NCI-H146 (cell line): Measurements from ENCODE around the gene TSPO2.

Experiments
- DNase-seq: peaks from one replicate; lab custom pipeline; 2025; lab: John Stamatoyannopoulos, UW

Gene TSPO2

DNA sequence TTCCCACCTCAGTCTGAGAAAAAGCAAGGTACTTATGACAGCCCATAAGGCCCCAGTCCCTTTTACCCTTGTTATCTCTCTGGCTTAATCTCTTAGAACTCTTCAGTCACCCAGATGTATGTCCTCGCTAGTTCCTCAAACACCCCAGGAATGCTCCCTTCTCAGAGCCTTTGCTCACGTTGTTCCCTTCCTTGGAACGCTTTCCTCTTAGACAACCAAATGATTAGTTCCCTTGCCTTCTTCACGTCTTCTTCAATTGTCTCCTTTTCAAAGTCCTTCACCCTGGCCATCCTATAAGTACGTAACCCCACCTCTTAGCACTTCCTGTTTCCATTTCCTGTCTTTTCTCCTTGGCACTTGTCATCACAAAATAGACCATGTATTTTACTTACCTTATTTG is 9.6 kb downstream of the TSPO2 start:
- DNase-seq: no peak

DNA sequence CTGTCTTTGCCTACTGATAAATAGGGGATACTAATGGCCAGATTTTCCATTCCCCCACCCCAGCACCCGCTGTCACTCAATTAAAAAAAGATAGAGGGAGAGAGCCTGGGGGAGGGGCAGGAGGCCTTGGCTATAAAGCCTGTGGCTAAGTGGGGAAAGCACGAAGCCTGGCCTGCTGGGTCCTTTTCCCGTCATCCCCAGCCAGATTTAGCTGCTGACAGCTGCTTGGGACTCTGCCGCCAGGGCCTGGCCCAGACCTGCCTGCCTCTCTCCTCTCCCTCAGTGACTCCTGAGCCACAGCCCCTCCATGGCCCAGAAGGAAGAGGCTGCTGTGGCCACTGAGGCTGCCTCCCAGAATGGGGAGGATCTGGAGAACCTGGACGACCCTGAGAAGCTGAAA is 10.8 kb downstream of the TSPO2 start, which contains the start of gene APOBEC2:
Gene APOBEC2 (plus strand): TSS at position 162 of the 400 bp plus-strand sequence. CDS start 146 bp downstream, at position 308.
- DNase-seq: peak; percentile 26

DNA sequence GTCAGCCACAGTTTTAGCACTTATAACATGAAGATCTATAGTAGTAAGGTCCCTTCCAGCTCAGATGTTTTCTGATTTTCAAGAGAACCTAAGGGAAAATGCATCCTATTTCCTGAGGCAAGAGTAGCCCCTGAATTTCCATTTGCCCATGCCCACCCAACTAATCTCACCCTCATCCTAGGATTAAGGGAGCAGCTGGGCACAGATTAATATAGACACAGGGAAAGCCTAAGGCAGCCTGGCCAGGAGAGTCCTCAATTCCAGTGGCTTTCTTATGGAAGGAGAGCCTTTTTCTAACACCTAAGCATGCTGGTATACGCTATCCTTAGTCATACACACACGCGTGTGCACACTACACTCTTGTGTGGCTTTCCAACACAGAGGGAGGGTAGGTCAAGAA is 12.2 kb downstream of the TSPO2 start:
- DNase-seq: no peak

DNA sequence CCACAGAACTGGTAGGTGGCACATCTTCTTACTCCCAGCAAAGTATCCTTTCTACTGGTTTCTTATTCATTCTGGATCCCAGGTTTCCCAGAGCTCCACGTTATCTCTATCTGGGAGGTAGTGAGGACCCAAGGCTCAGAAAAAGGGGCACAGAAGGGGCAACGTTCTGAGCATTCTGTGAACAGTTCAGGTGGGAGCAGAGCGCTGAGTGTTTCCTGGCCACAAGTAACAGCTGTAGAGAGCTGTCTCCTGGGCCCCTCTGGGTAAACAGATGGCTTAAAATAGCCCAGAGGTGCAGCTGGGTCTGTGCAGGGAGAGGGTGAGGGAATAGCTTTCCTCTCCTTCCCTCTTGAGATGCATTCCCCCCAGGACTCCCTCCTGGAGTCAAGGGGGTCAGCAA is 12.9 kb downstream of the TSPO2 start:
- peak; percentile 55 for DNase-seq

DNA sequence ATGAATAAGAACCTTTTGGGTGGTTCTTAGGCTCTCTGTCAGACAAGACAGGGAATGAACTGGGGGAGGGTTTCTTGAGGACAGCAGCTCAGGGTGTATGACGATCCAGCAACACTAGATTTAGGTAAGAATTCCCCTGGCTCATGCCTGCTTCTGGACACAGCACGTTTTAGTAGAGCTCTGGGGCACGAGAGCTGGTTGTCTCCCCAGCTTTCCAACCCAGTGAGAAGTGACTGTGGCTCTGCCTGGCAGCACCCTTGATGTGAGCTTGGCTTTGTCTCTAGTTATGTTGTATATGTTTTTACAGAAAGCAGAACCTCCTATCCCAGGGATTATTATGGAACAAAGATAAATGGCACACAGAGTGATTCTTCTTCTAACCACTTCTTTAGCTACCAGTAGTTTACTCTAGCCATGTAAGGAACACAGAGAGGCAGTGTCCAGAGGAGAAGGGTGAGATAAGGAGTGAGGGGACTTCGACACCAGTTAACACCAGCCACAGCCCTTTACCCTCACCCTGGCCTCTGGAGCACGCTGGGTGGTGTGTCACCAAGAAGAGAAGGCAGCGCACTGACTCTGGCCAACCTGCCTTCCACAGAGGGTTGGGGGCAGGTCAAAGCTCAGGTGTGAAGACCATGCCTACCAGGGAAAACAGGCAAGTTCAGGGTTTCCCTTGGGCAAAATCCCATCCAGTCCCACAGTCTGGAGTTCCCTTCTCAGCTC is 14.7 kb downstream of the TSPO2 start:
- no peak for DNase-seq

DNA sequence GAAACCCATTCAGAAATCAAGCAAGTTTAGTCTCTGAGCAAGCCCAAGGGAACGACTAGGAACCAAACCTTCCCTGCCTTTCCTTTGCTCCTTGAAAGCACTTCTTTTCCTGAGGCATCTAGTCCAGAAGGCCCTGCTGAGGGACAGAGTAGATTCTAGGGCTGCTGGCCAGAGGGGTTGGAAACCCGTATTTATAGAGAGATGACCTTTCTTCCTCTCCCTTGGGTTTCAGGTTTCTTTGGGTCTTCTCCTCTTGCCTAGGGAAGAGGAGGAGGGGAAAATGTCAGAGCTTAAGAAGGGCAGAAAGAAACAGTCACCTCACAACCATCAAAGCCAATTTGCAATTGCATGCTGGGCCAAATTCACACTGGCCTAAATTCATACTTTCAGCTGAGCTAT is 16.5 kb downstream of the TSPO2 start:
- DNase-seq: no peak

DNA sequence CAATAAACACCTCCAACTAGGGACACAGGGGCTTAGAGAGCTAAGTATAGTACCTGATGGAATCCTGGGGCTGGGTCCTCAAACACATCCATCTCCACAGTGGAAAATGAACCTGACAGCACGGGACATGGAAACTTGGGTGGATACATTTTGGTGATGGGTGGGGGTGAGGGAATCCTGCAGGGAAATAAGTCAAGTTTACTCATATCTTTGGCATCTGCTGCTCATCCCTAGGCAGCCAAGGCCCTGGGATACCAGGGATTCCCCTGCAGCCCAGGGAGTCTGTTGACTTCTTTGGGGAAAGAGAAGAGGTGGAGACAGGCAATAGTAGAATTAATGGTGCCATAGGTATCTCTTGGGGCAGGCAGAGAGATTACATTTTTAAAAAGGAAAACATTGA is 17.3 kb downstream of the TSPO2 start:
- no peak for DNase-seq

DNA sequence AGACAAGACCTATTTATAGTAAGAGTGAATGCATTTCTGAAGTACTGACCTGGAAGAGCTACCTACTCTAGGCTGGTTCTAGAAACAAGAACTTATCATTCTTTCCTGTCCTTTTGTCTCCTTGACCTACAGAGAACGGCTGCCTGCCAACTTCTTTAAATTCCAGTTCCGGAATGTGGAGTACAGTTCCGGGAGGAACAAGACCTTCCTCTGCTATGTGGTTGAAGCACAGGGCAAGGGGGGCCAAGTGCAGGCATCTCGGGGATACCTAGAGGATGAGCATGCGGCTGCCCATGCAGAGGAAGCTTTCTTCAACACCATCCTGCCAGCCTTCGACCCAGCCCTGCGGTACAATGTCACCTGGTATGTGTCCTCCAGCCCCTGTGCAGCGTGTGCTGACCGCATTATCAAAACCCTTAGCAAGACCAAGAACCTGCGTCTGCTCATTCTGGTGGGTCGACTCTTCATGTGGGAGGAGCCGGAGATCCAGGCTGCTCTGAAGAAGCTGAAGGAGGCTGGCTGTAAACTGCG is 19.0 kb downstream of the TSPO2 start:
- no peak for DNase-seq

DNA sequence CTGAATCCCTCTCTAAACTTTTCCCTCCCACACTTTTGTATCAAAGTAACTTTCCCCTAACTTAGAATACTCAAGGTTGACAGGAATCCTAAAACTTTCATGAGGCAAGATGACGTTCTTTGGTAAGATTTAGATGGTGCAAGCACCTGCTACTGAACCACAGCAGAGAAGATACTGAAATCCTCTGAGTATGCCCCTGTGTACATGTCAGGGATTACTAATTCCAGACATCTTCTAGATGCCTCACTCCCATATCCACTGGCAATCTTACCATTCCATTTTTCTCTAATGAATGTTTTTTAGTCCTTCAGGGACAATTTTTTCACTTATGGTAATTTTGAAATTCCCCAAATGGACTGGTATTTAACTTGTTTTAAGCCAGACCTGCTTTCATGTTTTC is 19.8 kb downstream of the TSPO2 start:
- no peak for DNase-seq

DNA sequence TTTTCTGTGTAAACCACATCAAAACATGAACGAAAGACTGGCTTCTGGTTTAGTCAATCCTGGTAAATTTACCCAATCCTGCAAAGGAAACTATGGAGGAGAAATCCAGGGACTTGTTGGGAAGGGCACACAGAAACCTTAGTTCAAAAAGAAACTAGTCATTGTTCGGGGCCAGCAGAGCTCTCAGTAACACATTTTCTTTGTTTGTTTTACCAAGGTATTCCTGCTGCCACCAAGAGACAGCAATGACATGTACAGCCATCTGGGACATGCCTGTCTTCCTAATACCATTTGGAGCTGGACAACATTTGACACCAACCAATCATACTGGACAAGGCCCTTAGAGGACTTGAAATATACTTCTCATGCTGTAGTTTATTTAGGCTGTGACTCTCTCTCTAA is 21.6 kb downstream of the TSPO2 start:
- no peak for DNase-seq

DNA sequence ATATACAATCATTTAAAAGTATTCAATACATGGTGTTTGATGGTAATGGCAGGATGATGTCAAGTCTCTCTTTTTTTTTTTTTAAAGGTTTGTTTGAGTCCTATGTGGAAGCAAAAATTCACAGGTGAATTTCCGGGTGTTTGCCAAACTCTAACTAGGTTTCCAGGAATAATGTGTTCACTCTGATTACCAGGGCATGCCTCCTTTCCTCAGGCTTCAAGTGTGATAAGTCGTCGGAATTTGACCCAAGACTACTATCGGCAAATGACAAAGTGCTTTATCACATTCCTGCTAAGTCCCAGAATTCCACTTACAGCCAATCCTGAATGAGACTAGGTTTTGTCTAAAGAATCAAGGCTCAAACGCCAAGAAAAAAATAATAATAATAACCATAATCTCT is 22.6 kb downstream of the TSPO2 start:
- DNase-seq: no peak

DNA sequence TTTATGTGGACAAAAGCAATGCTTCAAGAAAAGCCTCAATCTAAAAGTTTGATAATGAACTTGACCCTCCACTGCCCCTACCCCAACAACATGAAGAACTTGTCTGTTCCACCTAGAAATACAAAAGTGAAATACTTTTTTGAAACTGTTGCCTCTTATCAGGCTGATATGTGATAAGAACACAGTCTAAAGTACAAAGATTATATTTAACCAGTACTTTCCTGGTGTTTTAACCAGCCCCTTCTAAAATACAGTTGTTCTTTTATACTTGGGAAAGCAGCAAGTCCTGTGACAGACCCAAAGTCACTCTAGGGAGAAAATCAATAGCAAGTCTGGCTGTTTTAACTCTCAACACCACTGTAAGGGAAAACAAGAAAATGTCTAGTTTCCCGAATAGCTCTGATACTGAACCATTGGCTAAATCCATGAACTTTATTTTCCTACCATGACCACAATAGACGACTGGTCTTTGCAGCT is 23.3 kb downstream of the TSPO2 start:
- DNase-seq: no peak

DNA sequence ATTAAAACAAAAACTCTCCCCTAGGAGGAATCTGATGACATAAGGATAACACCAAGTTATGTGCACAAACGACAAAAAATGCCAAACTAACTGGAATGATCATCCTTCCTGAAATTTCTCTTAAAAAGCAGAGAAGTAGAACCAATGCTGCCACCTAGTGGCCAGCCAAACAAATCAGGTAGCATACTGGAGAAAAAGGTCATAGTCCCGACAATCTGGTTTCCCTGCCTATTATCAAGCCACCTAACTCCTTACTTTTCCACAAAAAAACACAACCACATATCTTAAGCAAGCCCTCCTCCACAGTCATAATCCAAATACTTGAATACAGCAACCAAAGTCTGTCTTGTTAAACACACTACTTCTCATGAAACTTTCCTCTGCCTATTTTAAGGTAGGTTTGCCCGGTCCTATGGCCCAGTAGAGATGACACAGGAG is 24.6 kb downstream of the TSPO2 start:
- peak; percentile 84 for DNase-seq

DNA sequence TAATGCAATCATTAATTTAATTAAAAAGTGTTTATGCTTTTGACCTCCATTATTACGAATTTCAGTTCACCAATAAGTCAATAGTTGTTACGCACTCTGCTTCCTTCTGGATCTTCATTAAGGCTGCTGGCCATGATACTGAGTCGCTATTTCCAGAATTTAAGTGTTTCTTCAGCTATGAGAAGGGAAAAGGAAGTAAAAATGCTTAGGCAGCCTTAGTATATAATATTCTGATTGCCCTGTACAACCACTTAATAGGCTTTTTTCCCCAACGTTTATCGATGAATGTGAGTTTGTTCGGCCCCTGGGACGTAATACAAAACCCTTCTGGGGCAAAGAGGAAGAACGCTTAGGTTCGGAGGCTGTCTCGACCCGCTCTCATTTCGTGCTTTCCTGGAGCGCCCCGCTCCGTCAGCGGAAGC is 29.2 kb downstream of the TSPO2 start:
- DNase-seq: no peak

DNA sequence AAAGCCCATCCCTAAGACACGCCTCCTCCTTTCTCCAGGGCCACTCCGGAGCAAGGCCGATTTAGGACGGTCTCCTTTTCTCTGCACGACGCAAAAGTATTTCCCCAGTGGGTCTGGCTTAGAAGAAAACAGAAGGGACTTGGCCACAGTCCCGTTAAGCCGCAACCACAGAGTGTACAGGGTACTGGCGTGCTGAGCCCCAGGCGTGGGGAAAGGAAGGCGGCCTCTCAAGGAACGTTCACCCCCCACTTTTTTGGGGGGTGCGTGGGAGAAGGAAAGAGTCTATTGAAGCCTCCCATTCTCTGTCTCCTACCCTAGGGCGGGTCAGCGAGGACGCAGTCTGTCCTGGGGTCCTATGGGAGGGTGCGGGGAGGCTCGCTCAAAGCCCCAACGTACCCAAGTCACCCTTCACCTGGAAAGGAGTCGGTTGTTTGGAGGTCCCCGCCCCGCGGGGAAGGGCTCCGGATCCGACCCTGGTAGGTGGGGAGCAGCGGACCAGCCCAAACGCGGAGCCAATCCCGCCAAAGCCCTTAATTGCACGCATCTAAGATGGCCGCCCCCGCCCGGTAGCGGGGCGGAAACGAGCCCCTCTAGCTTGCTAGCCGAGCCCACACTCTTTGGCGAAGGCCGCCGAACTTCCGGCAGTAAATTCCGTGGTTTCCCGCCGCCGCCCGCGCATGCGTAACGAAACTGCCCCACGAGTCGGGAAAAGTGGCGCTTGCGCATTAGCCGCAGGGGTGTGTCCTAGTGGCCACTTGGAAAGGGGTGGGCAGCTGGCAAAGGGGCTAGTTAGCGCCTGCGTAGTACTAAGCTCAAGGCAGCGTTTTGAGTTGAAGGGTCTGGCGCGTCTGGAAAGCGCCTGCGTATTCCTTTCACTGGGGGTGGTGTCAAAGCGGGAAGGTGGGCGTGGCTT is 29.9 kb downstream of the TSPO2 start, which contains the start of gene OARD1:
Gene OARD1 (minus strand): TSS at position 434 of the 913 bp plus-strand sequence. CDS start 722 bp downstream, outside the sequence.
- peak; percentile 100 for DNase-seq

DNA sequence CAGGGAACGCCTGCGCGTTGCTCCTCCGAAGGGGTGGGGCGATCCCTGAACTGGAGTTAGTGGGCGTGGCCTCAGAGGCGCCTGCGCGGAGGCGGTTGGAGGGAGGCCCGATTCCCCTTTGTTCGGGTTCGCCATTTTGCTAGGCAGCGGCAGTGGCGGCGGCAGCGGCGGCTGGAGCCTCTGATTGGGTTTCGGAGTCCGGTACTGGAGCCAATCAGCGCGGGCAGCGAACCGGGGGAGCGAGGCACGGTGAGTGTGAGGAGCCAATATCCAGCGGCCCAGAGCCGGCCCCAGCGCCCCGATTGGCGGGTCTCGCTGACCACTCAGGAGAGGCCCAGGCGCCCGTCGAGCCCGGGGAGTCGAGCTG is 30.6 kb downstream of the TSPO2 start, which contains the start of gene NFYA:
Gene NFYA (plus strand): TSS at position 139 of the 367 bp plus-strand sequence. CDS start 6,116 bp downstream, outside the sequence.
- DNase-seq: no peak

DNA sequence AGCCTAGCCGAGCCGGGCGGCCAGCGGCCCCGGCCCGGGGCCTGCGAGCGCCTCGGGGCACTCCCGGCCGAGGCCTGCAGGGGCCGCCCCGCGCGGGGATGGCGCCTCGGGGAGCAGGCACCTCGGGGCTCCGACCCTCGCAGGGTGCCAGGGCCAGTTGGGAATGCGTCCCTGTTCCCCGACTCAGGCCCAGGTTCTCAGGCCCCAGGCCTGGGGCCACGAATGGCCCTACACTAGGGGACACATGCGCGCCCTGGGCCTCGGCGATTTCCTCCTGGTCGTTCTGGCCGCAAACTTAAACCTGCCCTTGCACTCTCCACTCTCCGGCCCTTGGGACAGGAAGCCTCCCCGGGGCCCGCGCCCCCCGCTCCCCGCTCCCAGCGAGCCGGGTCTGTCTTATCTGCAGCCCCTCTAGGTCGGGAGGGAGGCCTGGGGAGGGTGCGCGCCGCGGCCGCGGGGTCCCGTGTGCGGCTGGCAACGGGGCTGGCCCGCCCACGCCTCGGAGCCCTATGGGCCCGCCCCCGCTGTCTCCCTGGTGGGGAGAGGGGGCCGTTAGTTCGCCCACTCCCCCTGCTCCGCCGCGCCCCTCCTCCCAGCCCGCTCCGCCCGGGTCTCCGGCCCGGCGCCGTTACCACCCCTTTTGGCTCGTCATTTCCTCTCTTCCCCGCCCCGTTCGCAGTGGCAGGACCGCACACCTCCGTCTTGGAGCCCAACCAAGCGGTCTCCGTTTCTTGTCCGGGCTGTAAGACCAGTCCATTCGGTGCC is 31.1 kb downstream of the TSPO2 start:
- DNase-seq: peak; percentile 92

DNA sequence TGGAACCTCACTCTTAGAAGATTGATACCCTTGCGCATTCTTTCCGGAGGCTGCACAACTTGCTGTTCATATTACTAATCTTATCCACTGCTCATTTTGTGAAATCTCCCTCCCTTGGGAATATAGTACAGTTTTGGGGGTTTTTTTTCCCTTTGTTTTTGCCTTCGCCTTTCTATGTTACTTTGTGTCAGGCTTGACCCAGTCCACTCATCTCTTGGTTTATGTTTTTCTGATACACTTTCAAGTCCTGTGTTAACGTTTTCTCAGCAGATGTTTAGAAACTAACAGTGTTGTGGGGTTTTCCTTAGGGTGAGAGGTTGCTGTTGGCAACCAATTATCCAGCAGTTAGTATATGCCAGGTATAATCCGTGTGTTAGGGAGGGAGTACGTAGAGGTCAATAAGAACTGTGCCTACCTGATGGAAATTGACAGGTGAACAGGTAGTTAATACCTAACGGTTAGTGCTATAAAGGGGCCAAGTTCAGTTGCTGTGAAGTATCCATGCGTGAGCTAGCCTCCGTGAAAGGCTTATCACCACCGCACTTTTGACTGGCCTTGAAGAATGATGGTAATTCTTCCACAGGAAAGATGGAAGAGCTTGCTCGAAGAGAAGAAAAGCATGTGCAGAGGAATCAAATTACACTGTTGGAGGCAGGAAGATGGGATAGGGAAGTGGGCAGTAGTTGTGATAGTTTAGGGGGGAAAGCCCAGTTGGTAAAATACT is 31.9 kb downstream of the TSPO2 start:
- DNase-seq: peak; percentile 39

DNA sequence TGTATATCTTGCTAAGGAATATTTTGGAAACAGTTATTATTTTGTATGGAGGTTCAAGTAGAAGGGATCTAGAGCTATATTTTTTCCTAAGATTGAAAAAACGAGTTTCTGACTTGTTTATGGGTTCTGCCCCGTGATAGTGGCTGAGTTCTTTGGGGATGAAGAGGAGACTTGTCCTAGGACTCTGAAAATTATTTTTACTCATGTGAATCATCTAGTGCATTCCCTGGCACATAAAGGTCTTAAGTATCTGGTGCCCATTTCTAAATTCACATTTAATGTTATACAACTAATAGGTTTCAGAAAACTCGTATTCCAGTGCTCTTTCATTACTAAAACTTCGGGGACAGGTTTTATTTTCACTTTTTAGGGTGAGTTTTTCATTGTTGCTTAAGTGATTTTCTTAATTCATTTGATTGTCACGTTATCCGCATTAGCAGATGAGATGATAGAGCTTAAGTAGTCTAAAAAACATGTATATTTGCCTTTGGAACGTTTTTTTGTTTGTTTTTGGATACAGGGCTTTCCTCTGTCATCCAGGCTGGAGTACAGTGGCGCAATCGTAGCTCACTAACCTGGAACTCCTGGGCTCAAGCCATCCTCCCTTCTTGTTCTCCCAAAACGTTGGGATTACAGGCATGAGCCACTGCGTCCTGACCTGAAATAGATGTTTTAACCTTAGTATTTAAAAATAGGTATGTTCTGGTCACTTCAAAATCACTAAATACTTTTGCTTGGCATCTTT is 32.6 kb downstream of the TSPO2 start:
- no peak for DNase-seq
